GM21381 (cell line): ENCODE measurements around the gene ARHGAP25.

Experiments used
- ATAC-seq: cut with Tn5 transposase; IDR thresholded peaks from one replicate; pipeline ENCODE4 v1.9.1; 2021; ENCODE audit warnings: mild to moderate bottlenecking, moderate library complexity; ENCODE audit not compliant: unreplicated experiment

ARHGAP25 gene

DNA sequence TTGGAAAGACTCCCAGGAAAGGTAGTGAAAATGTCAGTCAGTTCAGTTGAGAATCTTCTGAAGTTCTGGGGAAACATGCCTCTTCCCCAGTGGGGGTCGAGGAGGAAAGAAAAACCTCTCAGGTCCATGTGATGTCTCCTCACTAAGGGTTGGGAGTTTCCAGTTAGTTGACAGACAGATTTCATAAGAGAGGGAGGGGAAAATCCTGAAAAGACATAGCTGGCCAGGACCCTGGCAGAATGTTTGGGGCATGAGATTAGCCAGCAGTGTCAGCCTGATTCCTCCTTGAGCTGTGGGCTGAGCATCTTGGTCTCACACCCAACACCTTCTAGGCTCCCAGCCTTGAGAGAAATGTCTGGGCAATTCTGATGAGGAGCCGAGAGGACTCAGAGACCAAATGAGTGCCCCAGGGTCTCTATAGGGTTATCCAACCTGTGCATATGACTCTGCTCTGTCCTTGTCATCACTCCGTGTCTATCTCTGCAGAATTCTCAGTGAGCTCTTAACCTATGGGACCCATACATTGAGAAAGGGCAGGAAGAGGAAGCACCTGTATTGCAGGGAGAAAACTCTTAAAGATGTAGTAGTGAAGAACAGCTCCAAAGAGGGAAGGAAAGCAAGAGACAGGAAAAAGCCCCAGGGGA, 122.7 kb downstream of the ARHGAP25 start:
- no peak for ATAC-seq

DNA sequence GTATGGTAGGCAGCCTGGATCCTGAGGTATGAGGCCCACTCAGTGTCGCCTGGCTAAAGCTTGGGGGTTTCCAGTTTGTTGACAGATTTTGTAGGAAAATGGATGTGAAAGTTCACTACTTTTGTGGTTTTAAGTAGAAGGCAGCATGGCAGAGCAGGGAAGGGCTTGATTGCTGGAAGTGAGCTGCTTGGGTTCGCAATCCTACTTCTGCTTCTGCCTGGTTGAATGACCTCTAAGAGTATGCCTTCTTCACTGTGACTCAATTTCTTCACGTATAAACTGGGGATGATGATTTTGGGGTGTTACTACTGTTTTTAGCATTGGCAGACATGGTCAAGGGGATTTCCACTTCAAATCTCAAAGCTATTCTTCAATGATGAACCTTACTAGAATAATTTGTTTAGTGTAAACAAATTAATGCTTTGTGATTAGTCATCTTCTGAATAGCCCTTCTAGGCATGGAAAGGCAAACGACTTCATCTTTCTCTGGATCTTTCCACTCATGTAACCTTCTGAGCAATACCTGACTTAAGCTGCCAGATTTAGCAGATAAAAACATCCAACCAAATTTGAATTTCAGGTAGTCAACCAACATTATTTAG, 123.3 kb downstream of the ARHGAP25 start:
- ATAC-seq = peak; percentile 62

- ATAC-seq = no peak
Observed at GRCh38 chr2:68860111-68860510, 125.5 kb downstream of the ARHGAP25 start.

GRCh38 chr2:68861330-68861729, 126.7 kb downstream of the ARHGAP25 start:
- no peak for ATAC-seq

DNA sequence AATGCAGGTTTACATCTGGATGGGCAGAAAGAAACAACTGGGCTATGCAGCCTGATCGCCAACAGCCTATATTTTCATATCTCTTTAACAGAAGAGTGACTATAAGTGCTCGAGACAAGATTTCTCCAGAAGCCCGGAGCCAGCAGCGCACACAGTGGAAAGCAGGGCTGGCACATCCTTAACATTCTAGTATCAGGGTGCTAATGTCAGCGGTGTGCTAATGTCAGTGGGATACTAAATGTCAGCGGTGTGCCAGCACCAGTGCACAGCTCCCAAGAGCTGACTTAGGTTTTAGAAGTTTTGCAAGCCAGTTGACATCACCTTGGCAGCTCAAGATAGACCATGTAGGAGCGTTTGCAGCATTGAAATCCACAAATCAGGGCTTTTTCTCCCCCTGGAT, 128.3 kb downstream of the ARHGAP25 start:
- no peak for ATAC-seq

GRCh38 chr2:68863996-68864395, 129.4 kb downstream of the ARHGAP25 start:
- no peak for ATAC-seq

- no peak for ATAC-seq
Observed at GRCh38 chr2:68865108-68865507, 130.5 kb downstream of the ARHGAP25 start.

GRCh38 chr2:68870215-68870614, 135.6 kb downstream of the ARHGAP25 start:
- ATAC-seq = no peak

DNA sequence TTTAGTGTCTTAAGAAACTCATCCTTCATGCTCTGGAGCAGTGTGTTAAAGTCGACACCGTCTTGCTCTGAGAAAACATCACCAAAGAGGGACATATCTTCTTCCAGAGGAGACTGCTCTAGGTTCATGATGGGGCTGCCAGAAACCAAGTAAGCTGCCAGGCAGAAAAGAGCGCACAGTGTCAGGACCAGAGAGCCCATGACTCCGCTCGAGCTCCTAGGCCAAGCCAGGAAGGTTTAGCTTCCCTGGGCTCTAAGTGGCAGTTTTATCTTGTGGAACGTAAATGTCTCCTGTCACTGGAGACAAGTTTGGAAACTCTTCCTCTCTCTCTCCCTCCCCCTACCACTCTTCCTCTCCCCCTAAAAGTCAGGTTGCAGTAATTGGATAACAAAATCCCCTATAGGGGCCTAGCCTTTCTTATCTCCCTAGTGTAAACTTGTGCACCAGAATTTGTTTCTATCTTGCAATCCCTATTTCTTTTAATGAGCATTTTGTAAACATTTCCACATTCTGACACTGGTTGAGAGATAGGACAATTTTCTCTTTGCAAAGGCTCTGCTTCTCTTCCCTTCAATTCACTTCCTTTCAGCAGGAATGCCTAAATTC, 136.7 kb downstream of the ARHGAP25 start, which contains the start of gene BMP10:
Gene BMP10, minus strand, starts transcription at position 239 of the 606 bp plus-strand sequence. Its CDS starts 39 bp downstream, at position 200.
- ATAC-seq = no peak
